ENCODE measurements around the gene PPM1H. TPM values are rescaled to one million over a fixed set of nuclear protein-coding genes. Genes with fewer than 3 reads are reported as not detected.

PPM1H gene
- total and polyA plus RNA-seq, 2 of the 8 experiments (the other 6 are each of a cell fraction or from before 2014, with no cell fraction given): 16.4 to 36.1 TPM

DNA sequence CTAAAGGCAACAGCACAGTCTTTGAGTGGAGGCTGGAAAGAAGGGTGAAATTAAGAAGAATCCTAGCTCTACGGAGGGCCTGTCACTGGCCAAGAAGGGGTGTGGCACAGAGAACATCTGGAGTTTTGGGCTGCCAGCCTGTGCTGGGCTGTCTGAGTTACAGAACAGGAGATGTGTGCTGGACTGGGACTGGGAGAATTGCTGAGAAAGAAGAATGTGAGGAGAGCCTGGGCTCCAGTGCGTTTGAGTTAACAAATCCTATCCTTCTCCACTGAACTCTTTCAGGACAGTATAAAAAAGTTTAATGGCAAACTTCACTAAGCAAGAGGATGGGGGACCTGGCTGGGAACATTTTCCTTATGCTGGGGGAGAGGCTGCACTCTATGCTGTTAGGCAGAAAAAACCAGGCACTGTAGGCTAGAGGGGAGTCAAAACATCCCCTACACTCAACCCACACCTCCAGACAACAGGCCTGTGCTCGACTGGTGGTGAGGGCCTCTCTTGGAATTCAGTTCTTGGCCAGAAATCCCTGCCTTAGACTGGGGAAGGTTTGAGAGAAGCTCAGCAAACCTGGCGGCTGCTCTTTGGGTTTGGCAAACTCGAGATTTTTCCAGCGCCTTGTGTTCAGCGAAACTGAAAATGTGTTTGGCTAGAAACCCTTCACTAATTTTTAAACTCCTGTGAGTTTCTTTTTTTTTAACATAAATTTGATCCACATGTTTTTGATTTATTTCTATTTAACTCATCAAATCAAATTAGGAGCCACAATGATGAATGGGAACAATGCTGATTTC lies 251.0 kb downstream of the PPM1H start (continued):
- TF ChIP-seq, protein P1, sequence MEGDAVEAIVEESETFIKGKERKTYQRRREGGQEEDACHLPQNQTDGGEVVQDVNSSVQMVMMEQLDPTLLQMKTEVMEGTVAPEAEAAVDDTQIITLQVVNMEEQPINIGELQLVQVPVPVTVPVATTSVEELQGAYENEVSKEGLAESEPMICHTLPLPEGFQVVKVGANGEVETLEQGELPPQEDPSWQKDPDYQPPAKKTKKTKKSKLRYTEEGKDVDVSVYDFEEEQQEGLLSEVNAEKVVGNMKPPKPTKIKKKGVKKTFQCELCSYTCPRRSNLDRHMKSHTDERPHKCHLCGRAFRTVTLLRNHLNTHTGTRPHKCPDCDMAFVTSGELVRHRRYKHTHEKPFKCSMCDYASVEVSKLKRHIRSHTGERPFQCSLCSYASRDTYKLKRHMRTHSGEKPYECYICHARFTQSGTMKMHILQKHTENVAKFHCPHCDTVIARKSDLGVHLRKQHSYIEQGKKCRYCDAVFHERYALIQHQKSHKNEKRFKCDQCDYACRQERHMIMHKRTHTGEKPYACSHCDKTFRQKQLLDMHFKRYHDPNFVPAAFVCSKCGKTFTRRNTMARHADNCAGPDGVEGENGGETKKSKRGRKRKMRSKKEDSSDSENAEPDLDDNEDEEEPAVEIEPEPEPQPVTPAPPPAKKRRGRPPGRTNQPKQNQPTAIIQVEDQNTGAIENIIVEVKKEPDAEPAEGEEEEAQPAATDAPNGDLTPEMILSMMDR (IDR thresholded peaks at IDR 0.05; ENCODE audit: control extremely low read depth in 1 of 3, insufficient read depth in 1 of 3, low read depth in 1 of 3, low read length in 3 of 3): no peak
- TF ChIP-seq BCL11A (IDR thresholded peaks at IDR 0.05; ENCODE audit: low read depth in 2 of 2, low read length in 2 of 2): no peak
